SK-N-SH treated with all-trans-retinoic acid at 6 μM for 48 hours (cell line): Measurements from ENCODE around the gene DOHH.

Experiments
- ATAC-seq: fragments of 200-7000 bp; cut with Tn5 transposase; 3 replicates; pipeline ENCODE4 v1.9.1; 2020; ENCODE audit warnings: mild to moderate bottlenecking, moderate library complexity
- ARNTL ChIP-seq: fragments of 450-650 bp; formaldehyde crosslinking; IDR thresholded peaks from 2 replicates; pipeline ENCODE4 v1.5.0; 2020; ENCODE audit warnings: low read depth, mild to moderate bottlenecking, moderate library complexity, borderline replicate concordance
- BACH2 ChIP-seq: fragments of 250-450 bp; sonication (Bioruptor Pico); IDR thresholded peaks from 2 replicates; pipeline ENCODE4 v1.9.0; 2021; ENCODE audit warnings: mild to moderate bottlenecking, borderline replicate concordance
- CSDC2 ChIP-seq: fragments of 250-450 bp; sonication (Bioruptor Pico); IDR thresholded peaks from 2 replicates; pipeline ENCODE4 v1.5.0; 2020; ENCODE audit warnings: mild to moderate bottlenecking, moderate library complexity
- CSRNP3 ChIP-seq: fragments of 250-450 bp; sonication (Bioruptor Pico); IDR thresholded peaks from 2 replicates; pipeline ENCODE4 v1.5.1; 2021; ENCODE audit warnings: mild to moderate bottlenecking, moderate library complexity
- ESRRG ChIP-seq: fragments of 250-450 bp; sonication (Bioruptor Pico); IDR thresholded peaks from 2 replicates; pipeline ENCODE4 v1.6.1; 2021; ENCODE audit warnings: mild to moderate bottlenecking
- GLIS3 ChIP-seq: fragments of 250-450 bp; sonication (Bioruptor Pico); IDR thresholded peaks from 2 replicates; pipeline ENCODE4 v1.5.0; 2020; ENCODE audit warnings: mild to moderate bottlenecking, moderate library complexity
- ISL1 ChIP-seq: fragments of 250-450 bp; sonication (Bioruptor Pico); IDR thresholded peaks from 2 replicates; pipeline ENCODE4 v2.1.2; 2022; ENCODE audit warnings: mild to moderate bottlenecking, moderate library complexity
- OSR1 ChIP-seq: fragments of 250-450 bp; sonication (Bioruptor Pico); IDR thresholded peaks from 2 replicates; pipeline ENCODE4 v1.8.0; 2022; ENCODE audit warnings: moderate library complexity, mild to moderate bottlenecking, inconsistent platforms
- PATZ1 ChIP-seq: fragments of 250-450 bp; sonication (Bioruptor Pico); IDR thresholded peaks from 2 replicates; pipeline ENCODE4 v1.8.0; 2020; ENCODE audit warnings: mild to moderate bottlenecking, moderate library complexity, borderline replicate concordance
- PPARA ChIP-seq: fragments of 250-450 bp; sonication (Bioruptor Pico); IDR thresholded peaks from 2 replicates; pipeline ENCODE4 v1.5.0; 2020; ENCODE audit warnings: mild to moderate bottlenecking, borderline replicate concordance
- SNAI2 ChIP-seq: fragments of 250-450 bp; sonication (Bioruptor Pico); IDR thresholded peaks from 2 replicates; pipeline ENCODE4 v1.5.0; 2020; ENCODE audit warnings: mild to moderate bottlenecking, moderate library complexity
- TCF4 ChIP-seq: fragments of 250-450 bp; sonication (Bioruptor Pico); IDR thresholded peaks from 2 replicates; pipeline ENCODE4 v1.8.0; 2021; ENCODE audit warnings: mild to moderate bottlenecking, moderate library complexity, borderline replicate concordance
- TSHZ2 ChIP-seq: fragments of 250-450 bp; sonication (Bioruptor Pico); IDR thresholded peaks from 2 replicates; pipeline ENCODE4 v1.5.0; 2020; ENCODE audit warnings: mild to moderate bottlenecking, moderate library complexity
- ZC3H10 ChIP-seq: fragments of 250-450 bp; sonication (Bioruptor Pico); IDR thresholded peaks from 2 replicates; pipeline ENCODE4 v1.5.1; 2021; ENCODE audit warnings: mild to moderate bottlenecking, moderate library complexity
- ZFP30 ChIP-seq: fragments of 450-650 bp; formaldehyde crosslinking; IDR thresholded peaks from 2 replicates; pipeline ENCODE4 v1.5.0; 2022; ENCODE audit warnings: mild to moderate bottlenecking, moderate library complexity
- ZNF565 ChIP-seq: fragments of 450-650 bp; formaldehyde crosslinking; conservative IDR thresholded peaks from 2 replicates; pipeline ENCODE4 v1.5.0; 2020; ENCODE audit warnings: low read depth, mild to moderate bottlenecking, moderate library complexity
- ZNF70 ChIP-seq: fragments of 450-650 bp; formaldehyde crosslinking; IDR thresholded peaks from 2 replicates; pipeline ENCODE4 v1.5.0; 2020; ENCODE audit warnings: mild to moderate bottlenecking, moderate library complexity
- ZNF8 ChIP-seq: fragments of 450-650 bp; formaldehyde crosslinking; IDR thresholded peaks from 2 replicates; pipeline ENCODE4 v1.5.0; 2020; ENCODE audit warnings: mild to moderate bottlenecking, moderate library complexity
- TF ChIP-seq, protein P1 (sequence below): fragments of 250-450 bp; sonication (Bioruptor Pico); IDR thresholded peaks from 2 replicates; pipeline ENCODE4 v1.5.1; 2020; ENCODE audit warnings: low read depth, mild to moderate bottlenecking, moderate library complexity
- TF ChIP-seq, protein P2 (sequence below): fragments of 250-450 bp; sonication (Bioruptor Pico); IDR thresholded peaks from 2 replicates; pipeline ENCODE4 v1.8.0; 2021; ENCODE audit warnings: low read depth, mild to moderate bottlenecking, moderate library complexity, borderline replicate concordance

The DOHH gene

GRCh38 chr19:3466635-3467034 is 33.8 kb downstream of the DOHH start:
- ATAC-seq, result no peak
- TF ChIP-seq ZNF70 (CRISPR knock-in tag), result no peak
- TF ChIP-seq TSHZ2 (CRISPR knock-in tag), result no peak
- TF ChIP-seq GLIS3, result no peak
- TF ChIP-seq ISL1 (CRISPR knock-in tag), result no peak
- TF ChIP-seq, protein P1, sequence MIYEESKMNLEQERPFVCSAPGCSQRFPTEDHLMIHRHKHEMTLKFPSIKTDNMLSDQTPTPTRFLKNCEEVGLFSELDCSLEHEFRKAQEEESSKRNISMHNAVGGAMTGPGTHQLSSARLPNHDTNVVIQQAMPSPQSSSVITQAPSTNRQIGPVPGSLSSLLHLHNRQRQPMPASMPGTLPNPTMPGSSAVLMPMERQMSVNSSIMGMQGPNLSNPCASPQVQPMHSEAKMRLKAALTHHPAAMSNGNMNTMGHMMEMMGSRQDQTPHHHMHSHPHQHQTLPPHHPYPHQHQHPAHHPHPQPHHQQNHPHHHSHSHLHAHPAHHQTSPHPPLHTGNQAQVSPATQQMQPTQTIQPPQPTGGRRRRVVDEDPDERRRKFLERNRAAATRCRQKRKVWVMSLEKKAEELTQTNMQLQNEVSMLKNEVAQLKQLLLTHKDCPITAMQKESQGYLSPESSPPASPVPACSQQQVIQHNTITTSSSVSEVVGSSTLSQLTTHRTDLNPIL, result no peak
- no peak for TF ChIP-seq ZC3H10 (CRISPR knock-in tag)
- TF ChIP-seq PATZ1, result no peak
- no peak for TF ChIP-seq CSRNP3 (CRISPR knock-in tag)

- TF ChIP-seq BACH2 (no peak), PATZ1 (no peak), ESRRG (CRISPR knock-in tag) (no peak), CSDC2 (CRISPR knock-in tag) (no peak), TCF4 (no peak), CSRNP3 (CRISPR knock-in tag) (no peak), ZFP30 (CRISPR knock-in tag) (no peak), ARNTL (CRISPR knock-in tag) (no peak), GLIS3 (no peak), PPARA (no peak), OSR1 (CRISPR knock-in tag) (no peak), ZNF8 (CRISPR knock-in tag) (no peak), TSHZ2 (CRISPR knock-in tag) (no peak), ZC3H10 (CRISPR knock-in tag) (no peak), ZNF565 (no peak), SNAI2 (CRISPR knock-in tag) (no peak)
- TF ChIP-seq, protein P2, sequence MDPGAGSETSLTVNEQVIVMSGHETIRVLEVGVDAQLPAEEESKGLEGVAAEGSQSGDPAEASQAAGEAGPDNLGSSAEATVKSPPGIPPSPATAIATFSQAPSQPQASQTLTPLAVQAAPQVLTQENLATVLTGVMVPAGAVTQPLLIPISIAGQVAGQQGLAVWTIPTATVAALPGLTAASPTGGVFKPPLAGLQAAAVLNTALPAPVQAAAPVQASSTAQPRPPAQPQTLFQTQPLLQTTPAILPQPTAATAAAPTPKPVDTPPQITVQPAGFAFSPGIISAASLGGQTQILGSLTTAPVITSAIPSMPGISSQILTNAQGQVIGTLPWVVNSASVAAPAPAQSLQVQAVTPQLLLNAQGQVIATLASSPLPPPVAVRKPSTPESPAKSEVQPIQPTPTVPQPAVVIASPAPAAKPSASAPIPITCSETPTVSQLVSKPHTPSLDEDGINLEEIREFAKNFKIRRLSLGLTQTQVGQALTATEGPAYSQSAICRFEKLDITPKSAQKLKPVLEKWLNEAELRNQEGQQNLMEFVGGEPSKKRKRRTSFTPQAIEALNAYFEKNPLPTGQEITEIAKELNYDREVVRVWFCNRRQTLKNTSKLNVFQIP (CRISPR knock-in tag), result no peak
- ATAC-seq, result no peak
Observed at GRCh38 chr19:3465552-3465951, 34.9 kb downstream of the DOHH start.
